A549 (cell line): ENCODE results near the gene TCF25. TPM values are rescaled to one million over a fixed set of nuclear protein-coding genes. Genes with fewer than 3 reads are reported as not detected.
"Not testable (repeated sequence)": the region's sequence is repeated elsewhere in the genome, so short reads cannot be mapped to it uniquely, and the experiment has no call there.

Source experiments
- ATAC-seq, 2 experiments: fragments of 200-7000 bp in 1 of 2; fragments of >200 bp in 1 of 2; cut with Nextera tagmentation in 1 of 2; cut with Tn5 transposase in 1 of 2; 3 replicates each; pipeline versions ENCODE4 v1.8.0 to v1.9.1; 2018 to 2020; ENCODE audit warnings: mild to moderate bottlenecking in 1 of 2, moderate library complexity in 1 of 2
- CTCF ChIA-PET: fragments of 300-600 bp; sonication (Branson Sonifier 250); formaldehyde crosslinking; extraction: SDS; loops from one replicate; lab custom pipeline; 2021; ENCODE audit warnings: antibody characterized with exemption, inconsistent platforms; lab: Yijun Ruan, JAX
- POLR2A ChIA-PET: fragments of 350-600 bp; formaldehyde crosslinking; extraction: SDS; loops from one replicate; lab custom pipeline; 2021; ENCODE audit warnings: antibody characterized with exemption, inconsistent platforms; lab: Yijun Ruan, JAX
- DNase-seq, 2 experiments: peaks; one replicate each; pipeline versions ENCODE4 v3.0.0 to v3.0.0-alpha.2; 2011 to 2016; ENCODE audit warnings: low read depth in 1 of 2, low spot score in 1 of 2
- FAIRE-seq: peaks from 2 replicates; lab custom pipeline; 2011; peaks lifted over from hg19 to GRCh38; lab: Jason Lieb, UNC
- H3K27ac ChIP-seq, 2 experiments: fragments of >200 bp; sonication (Bioruptor Twin); formaldehyde crosslinking; 3 replicates each; pipeline ENCODE4 v1.5.1; 2016 to 2017
- H3K4me1 ChIP-seq: fragments of >200 bp; sonication (Bioruptor Twin); formaldehyde crosslinking; 3 replicates; pipeline ENCODE4 v1.6.1; 2016
- H3K4me2 ChIP-seq: fragments of >200 bp; sonication (Bioruptor Twin); formaldehyde crosslinking; 3 replicates; pipeline ENCODE4 v1.6.1; 2016
- H3K4me3 ChIP-seq: fragments of >200 bp; sonication (Bioruptor Twin); formaldehyde crosslinking; 3 replicates; pipeline ENCODE4 v1.5.1; 2016
- H3K9me3 ChIP-seq: fragments of >200 bp; sonication (Bioruptor Twin); formaldehyde crosslinking; 3 replicates; pipeline ENCODE4 v1.6.1; 2016
- CBX2 ChIP-seq: fragments of 200-600 bp; sonication (generic); IDR thresholded peaks from 2 replicates; pipeline ENCODE4 v1.6.1; 2016; ENCODE audit warnings: low read depth, mild to moderate bottlenecking, borderline replicate concordance
- EHMT2 ChIP-seq: fragments of 200-600 bp; sonication (generic); IDR thresholded peaks from 2 replicates; pipeline ENCODE4 v1.6.1; 2016; ENCODE audit warnings: antibody characterized with exemption, low read depth, mild to moderate bottlenecking, moderate library complexity
- ELK1 ChIP-seq: fragments of 150-350 bp; IDR thresholded peaks from 2 replicates; pipeline ENCODE4 v1.6.1; 2014; ENCODE audit warnings: low read depth, mild to moderate bottlenecking, low read length
- FOXS1 ChIP-seq: fragments of 250-450 bp; sonication (Bioruptor Pico); IDR thresholded peaks from 2 replicates; pipeline ENCODE4 v1.5.0; 2020; ENCODE audit warnings: mild to moderate bottlenecking, moderate library complexity
- GATA3 ChIP-seq: IDR thresholded peaks from 2 replicates; pipeline ENCODE4 v1.6.1; 2012; ENCODE audit warnings: borderline replicate concordance
- HOXA7 ChIP-seq: fragments of 250-450 bp; sonication (Bioruptor Pico); IDR thresholded peaks from 2 replicates; pipeline ENCODE4 v1.5.0; 2020; ENCODE audit warnings: mild to moderate bottlenecking, moderate library complexity
- KDM1A ChIP-seq: fragments of 200-600 bp; sonication (generic); IDR thresholded peaks from 2 replicates; pipeline ENCODE4 v1.6.1; 2016; ENCODE audit warnings: low read depth, mild to moderate bottlenecking
- MAFK ChIP-seq: fragments of 450-650 bp; IDR thresholded peaks from 2 replicates; pipeline ENCODE4 v1.6.1; 2014; ENCODE audit not compliant: partially characterized antibody
- MAZ ChIP-seq: fragments of 150-350 bp; IDR thresholded peaks from 2 replicates; pipeline ENCODE4 v1.6.1; 2014; ENCODE audit warnings: antibody characterized with exemption, low read depth, low read length, borderline replicate concordance
- MYC ChIP-seq: IDR thresholded peaks from 2 replicates; pipeline ENCODE4 v1.6.1; 2012; ENCODE audit warnings: mild to moderate bottlenecking, inconsistent platforms, low read length, improper control_type of control experiment, borderline replicate concordance
- NFE2L2 ChIP-seq: fragments of 150-350 bp; conservative IDR thresholded peaks from 2 replicates; pipeline ENCODE4 v1.6.1; 2014; ENCODE audit warnings: low read length
- NPAS2 ChIP-seq: fragments of 250-450 bp; sonication (Bioruptor Pico); IDR thresholded peaks from 2 replicates; pipeline ENCODE4 v1.8.0; 2022; ENCODE audit warnings: mild to moderate bottlenecking, moderate library complexity, borderline replicate concordance
- POLR2AphosphoS2 ChIP-seq: conservative IDR thresholded peaks from 2 replicates; pipeline ENCODE4 v1.6.1; 2012; ENCODE audit warnings: low read length, improper control_type of control experiment, inconsistent platforms
- RARB ChIP-seq: fragments of 250-450 bp; sonication (Bioruptor Pico); IDR thresholded peaks from 2 replicates; pipeline ENCODE4 v1.8.0; 2021; ENCODE audit warnings: mild to moderate bottlenecking, moderate library complexity
- SMC3 ChIP-seq: fragments of >200 bp; sonication (Bioruptor Twin); formaldehyde crosslinking; IDR thresholded peaks from 3 replicates; pipeline ENCODE4 v1.6.1; 2018; ENCODE audit warnings: inconsistent platforms
- TFCP2L1 ChIP-seq: fragments of 250-450 bp; sonication (Bioruptor Pico); IDR thresholded peaks from 2 replicates; pipeline ENCODE4 v1.5.0; 2021; ENCODE audit warnings: mild to moderate bottlenecking
- TP53 ChIP-seq: fragments of 250-450 bp; sonication (Bioruptor Pico); IDR thresholded peaks from 2 replicates; pipeline ENCODE4 v1.5.0; 2021; ENCODE audit warnings: mild to moderate bottlenecking, moderate library complexity
- WGBS: methylation state at CpG from one replicate; pipeline ENCODE4 v1.1.6; 2017; ENCODE audit errors: missing lambda C conversion rate; 5-methylcytosine and 5-hydroxymethylcytosine counted together
- polyA plus RNA-seq, 4 experiments: library from polyadenylated mRNA; depleted of rRNA in 3 of 4; stranded (reverse); fragments of >200 nt; fragmentation: RNase III in 1 of 4; extraction: RNeasy Plus Mini Kit Qiagen cat#74134 plus additional on column Dnase treatment in 1 of 4; gene quantifications; 2 replicates in 3 of 4; 3 replicates in 1 of 4; pipeline ENCODE4 v1.2.3, GENCODE V29; 2011 to 2017
- TF ChIP-seq, protein P1 (sequence below): fragments of 250-450 bp; sonication (Bioruptor Pico); IDR thresholded peaks from 2 replicates; pipeline ENCODE4 v1.5.0; 2020; ENCODE audit warnings: low read depth, mild to moderate bottlenecking, moderate library complexity
- TF ChIP-seq, protein P2 (sequence below): fragments of 250-450 bp; sonication (Bioruptor Pico); IDR thresholded peaks from 2 replicates; pipeline ENCODE4 v1.5.0; 2021; ENCODE audit warnings: mild to moderate bottlenecking, moderate library complexity, borderline replicate concordance
- TF ChIP-seq, protein P3 (sequence below): IDR thresholded peaks from 2 replicates; pipeline ENCODE4 v1.6.1; 2012
- TF ChIP-seq, protein P4 (sequence below): fragments of 450-650 bp; IDR thresholded peaks from 2 replicates; pipeline ENCODE4 v1.6.1; 2014; ENCODE audit warnings: antibody characterized with exemption
- TF ChIP-seq, protein P5 (sequence below): IDR thresholded peaks from 2 replicates; pipeline ENCODE4 v1.6.1; 2012

Gene TCF25
- polyA plus RNA-seq, 2 of the 4 experiments (the other 2 are of a cell fraction), result 125 TPM

DNA sequence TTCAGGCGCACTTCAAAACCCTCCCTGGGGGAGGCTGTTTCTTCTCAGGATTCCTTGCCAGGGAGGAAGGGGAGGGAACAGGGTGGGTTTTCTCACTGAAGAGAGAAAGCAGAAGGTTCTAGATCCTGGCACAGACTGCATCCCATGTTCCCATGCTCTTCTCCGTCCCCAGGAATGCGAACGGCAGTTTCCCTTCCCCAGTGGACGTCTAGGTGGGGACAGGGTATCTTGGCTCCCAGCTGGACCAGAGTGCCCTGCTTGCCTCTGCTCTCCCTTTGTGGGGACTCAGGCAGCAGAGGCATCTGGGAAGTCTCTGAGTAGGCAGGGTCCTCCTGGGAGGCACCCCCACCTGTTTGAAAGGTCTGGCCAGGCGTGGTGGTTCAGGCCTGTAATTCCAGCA is 3.0 kb upstream of the TCF25 start:
- ChIA-PET CTCF (interaction anchor here (0.6 to 5.7 kb wide), 3 partner anchors 8 to 215 kb away, joined by 4 to 79 read pairs (median 4); partner anchors contain the start of gene MC1R), POLR2A (no interaction called here)
- no peak for DNase-seq
- no peak for TF ChIP-seq NFE2L2
- no peak for TF ChIP-seq FOXS1 (CRISPR knock-in tag)
- TF ChIP-seq ELK1, result no peak
- TF ChIP-seq CBX2, result no peak
- TF ChIP-seq, protein P1, sequence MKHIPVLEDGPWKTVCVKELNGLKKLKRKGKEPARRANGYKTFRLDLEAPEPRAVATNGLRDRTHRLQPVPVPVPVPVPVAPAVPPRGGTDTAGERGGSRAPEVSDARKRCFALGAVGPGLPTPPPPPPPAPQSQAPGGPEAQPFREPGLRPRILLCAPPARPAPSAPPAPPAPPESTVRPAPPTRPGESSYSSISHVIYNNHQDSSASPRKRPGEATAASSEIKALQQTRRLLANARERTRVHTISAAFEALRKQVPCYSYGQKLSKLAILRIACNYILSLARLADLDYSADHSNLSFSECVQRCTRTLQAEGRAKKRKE, result no peak
- TF ChIP-seq EHMT2, result no peak
- no peak for TF ChIP-seq TP53 (CRISPR knock-in tag)
- no peak for TF ChIP-seq NPAS2 (CRISPR knock-in tag)
- ATAC-seq, result no peak
- WGBS, result 92% methylated on average over 6 of the region's 6 CpGs
- H3K4me2 ChIP-seq, result no peak overlapping the region
- H3K27ac ChIP-seq, result no peak overlapping the region
- peaks cover 12% of the 10 kb centered on the region; the same call in 1 of the 3 replicates for H3K4me1 ChIP-seq
- H3K9me3 ChIP-seq, result peaks cover 14% of the 10 kb centered on the region
- no peak for FAIRE-seq
- H3K4me3 ChIP-seq, result no peak overlapping the region

GRCh38 chr16:89871895-89872294 is 1.5 kb upstream of the TCF25 start:
- FAIRE-seq (no peak), ATAC-seq (no peak), DNase-seq (no peak)
- peak overlapping the region; percentile 95; the same call in 2 of the 3 replicates for H3K4me2 ChIP-seq
- WGBS, result 96% methylated on average over 9 of the region's 9 CpGs
- CTCF ChIA-PET, result interaction anchor here (0.7 to 5.7 kb wide), 5 partner anchors 10 to 70 kb away, joined by 3 to 79 read pairs (median 3); partner anchors contain the start of genes FANCA and MC1R
- H3K9me3 ChIP-seq, result peaks cover 14% of the 10 kb centered on the region
- POLR2A ChIA-PET, result no interaction called here
- H3K4me1 ChIP-seq, result peaks cover 12% of the 10 kb centered on the region; the same call in 1 of the 3 replicates
- TF ChIP-seq KDM1A (0 out of 2 replicates have a peak, but pooled peaks have one; percentile 56), POLR2AphosphoS2 (no peak)
- peak overlapping the region in 1 of 2 experiments; percentile 96; a peak in 2 of 6 replicates for H3K27ac ChIP-seq
- H3K4me3 ChIP-seq, result no peak overlapping the region

DNA sequence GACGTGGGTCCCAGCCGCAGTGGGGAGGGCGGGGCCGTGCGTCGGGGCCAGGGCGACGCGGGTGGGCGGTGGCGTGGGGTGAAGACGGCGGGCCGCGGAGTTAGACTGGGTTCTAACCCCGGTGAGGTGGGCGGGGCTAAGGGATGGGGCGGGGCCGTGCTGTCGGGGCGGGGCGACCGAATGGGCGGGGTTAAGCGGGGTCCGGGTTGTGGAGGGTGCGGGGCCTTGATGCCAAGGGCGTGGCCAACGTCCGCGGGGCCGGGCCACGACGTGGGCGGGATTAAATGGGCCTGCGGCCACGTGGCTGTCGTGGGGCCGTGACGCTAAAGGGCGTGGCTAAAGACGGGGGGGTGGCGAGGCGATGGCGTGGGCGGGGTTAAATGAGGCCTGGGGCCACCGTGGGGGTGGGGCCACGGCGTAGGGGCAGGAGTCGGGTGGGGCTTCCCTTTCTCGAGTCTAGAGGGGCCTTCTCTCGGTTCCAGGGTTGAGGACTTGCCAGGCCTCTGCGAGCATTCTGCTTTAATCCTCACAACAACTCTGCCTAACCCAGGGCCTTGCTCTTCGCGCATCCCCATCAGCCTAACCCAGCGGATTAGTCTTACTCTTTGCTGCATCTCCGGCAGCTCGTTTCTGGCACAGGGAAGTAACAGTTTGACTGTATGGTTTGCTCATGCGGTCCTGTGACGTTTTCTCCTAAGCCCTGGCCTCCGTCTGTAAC is 739 bp downstream of the TCF25 start:
- ATAC-seq (peak; percentile 62 to 82), FAIRE-seq (no peak), DNase-seq (peak; percentile 77 to 98)
- Histone ChIP-seq H3K9me3 (no peaks in the 10 kb centered on the region), H3K4me1 (peaks cover 12% of the 10 kb centered on the region; the same call in 1 of the 3 replicates), H3K4me3 (peak overlapping the region; percentile 85), H3K4me2 (peak overlapping the region; percentile 95), H3K27ac (peak overlapping the region; percentile 96 to 99)
- POLR2A ChIA-PET, result interaction anchor here (0.7 to 3.0 kb wide), 17 partner anchors 7 to 192 kb away, joined by 3 to 34 read pairs (median 5); partner anchors contain the start of genes MC1R, SPIRE2 and TUBB3
- WGBS, result 16% methylated on average over 10 of the region's 61 CpGs
- peak; percentile 92 for TF ChIP-seq MYC
- TF ChIP-seq, protein P2, sequence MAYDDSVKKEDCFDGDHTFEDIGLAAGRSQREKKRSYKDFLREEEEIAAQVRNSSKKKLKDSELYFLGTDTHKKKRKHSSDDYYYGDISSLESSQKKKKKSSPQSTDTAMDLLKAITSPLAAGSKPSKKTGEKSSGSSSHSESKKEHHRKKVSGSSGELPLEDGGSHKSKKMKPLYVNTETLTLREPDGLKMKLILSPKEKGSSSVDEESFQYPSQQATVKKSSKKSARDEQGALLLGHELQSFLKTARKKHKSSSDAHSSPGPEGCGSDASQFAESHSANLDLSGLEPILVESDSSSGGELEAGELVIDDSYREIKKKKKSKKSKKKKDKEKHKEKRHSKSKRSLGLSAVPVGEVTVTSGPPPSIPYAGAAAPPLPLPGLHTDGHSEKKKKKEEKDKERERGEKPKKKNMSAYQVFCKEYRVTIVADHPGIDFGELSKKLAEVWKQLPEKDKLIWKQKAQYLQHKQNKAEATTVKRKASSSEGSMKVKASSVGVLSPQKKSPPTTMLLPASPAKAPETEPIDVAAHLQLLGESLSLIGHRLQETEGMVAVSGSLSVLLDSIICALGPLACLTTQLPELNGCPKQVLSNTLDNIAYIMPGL (CRISPR knock-in tag), result no peak
- TF ChIP-seq, protein P3, sequence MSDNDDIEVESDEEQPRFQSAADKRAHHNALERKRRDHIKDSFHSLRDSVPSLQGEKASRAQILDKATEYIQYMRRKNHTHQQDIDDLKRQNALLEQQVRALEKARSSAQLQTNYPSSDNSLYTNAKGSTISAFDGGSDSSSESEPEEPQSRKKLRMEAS, result peak; percentile 91
- no peak for TF ChIP-seq GATA3
- TF ChIP-seq HOXA7 (CRISPR knock-in tag), result 0 out of 2 replicates have a peak, but pooled peaks have one; percentile 66
- TF ChIP-seq RARB, result no peak
- no peak for TF ChIP-seq MAFK
- TF ChIP-seq, protein P4, sequence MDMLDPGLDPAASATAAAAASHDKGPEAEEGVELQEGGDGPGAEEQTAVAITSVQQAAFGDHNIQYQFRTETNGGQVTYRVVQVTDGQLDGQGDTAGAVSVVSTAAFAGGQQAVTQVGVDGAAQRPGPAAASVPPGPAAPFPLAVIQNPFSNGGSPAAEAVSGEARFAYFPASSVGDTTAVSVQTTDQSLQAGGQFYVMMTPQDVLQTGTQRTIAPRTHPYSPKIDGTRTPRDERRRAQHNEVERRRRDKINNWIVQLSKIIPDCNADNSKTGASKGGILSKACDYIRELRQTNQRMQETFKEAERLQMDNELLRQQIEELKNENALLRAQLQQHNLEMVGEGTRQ, result peak; percentile 85
- no peak for TF ChIP-seq SMC3
- TF ChIP-seq MAZ, result no peak
- peak; percentile 68; the same call in 1 of the 2 replicates for TF ChIP-seq TFCP2L1 (CRISPR knock-in tag)
- TF ChIP-seq KDM1A, result no peak
- TF ChIP-seq, protein P5, sequence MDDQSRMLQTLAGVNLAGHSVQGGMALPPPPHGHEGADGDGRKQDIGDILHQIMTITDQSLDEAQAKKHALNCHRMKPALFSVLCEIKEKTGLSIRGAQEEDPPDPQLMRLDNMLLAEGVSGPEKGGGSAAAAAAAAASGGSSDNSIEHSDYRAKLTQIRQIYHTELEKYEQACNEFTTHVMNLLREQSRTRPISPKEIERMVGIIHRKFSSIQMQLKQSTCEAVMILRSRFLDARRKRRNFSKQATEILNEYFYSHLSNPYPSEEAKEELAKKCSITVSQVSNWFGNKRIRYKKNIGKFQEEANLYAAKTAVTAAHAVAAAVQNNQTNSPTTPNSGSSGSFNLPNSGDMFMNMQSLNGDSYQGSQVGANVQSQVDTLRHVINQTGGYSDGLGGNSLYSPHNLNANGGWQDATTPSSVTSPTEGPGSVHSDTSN, result 0 out of 2 replicates have a peak, but pooled peaks have one; percentile 23
- CTCF ChIA-PET, result interaction anchor here (2.9 to 5.7 kb wide), 2 partner anchors 12 to 44 kb away, joined by 7 to 79 read pairs; partner anchors contain the start of gene MC1R

GRCh38 chr16:89879123-89879522 is 5.7 kb downstream of the TCF25 start:
- DNase-seq, CTCF ChIA-PET, H3K27ac ChIP-seq, ATAC-seq, POLR2A ChIA-PET, H3K4me3 ChIP-seq, H3K4me2 ChIP-seq, FAIRE-seq, H3K4me1 ChIP-seq, H3K9me3 ChIP-seq: not testable (repeated sequence)
- WGBS, result 97% methylated on average over 22 of the region's 28 CpGs
